ENCODE measurements around the gene VPS29. TPM values are rescaled to one million over a fixed set of nuclear protein-coding genes. Genes with fewer than 3 reads are reported as not detected.
"Not testable (repeated sequence)": the region's sequence is repeated elsewhere in the genome, so short reads cannot be mapped to it uniquely, and the experiment has no call there.

VPS29 gene
- total RNA-seq, 2 donors from 2014 or later: 39.2 to 62.0 TPM

- no peak overlapping the region for H3K27ac ChIP-seq
- no peaks in the 10 kb centered on the region for H3K27me3 ChIP-seq
- H3K9me3 ChIP-seq: no peaks in the 10 kb centered on the region
- no peak for TF ChIP-seq POLR2A (IDR thresholded peaks at IDR 0.05)
- TF ChIP-seq, protein P1, sequence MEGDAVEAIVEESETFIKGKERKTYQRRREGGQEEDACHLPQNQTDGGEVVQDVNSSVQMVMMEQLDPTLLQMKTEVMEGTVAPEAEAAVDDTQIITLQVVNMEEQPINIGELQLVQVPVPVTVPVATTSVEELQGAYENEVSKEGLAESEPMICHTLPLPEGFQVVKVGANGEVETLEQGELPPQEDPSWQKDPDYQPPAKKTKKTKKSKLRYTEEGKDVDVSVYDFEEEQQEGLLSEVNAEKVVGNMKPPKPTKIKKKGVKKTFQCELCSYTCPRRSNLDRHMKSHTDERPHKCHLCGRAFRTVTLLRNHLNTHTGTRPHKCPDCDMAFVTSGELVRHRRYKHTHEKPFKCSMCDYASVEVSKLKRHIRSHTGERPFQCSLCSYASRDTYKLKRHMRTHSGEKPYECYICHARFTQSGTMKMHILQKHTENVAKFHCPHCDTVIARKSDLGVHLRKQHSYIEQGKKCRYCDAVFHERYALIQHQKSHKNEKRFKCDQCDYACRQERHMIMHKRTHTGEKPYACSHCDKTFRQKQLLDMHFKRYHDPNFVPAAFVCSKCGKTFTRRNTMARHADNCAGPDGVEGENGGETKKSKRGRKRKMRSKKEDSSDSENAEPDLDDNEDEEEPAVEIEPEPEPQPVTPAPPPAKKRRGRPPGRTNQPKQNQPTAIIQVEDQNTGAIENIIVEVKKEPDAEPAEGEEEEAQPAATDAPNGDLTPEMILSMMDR (IDR thresholded peaks at IDR 0.05): no peak
- no peak overlapping the region for H3K4me3 ChIP-seq
- intact Hi-C loops (cut with DNase I): no loop called here
- DNase-seq (no peak), ATAC-seq (no peak)
- peaks cover 0 to 4% of the 10 kb centered on the region in 2 donors for H3K36me3 ChIP-seq (replicated peaks in 1 of 2; ENCODE audit: insufficient read depth in 1 of 2, low read depth in 2 of 2)
- WGBS, 2 donors: 84 to 95% methylated on average over 2 of the region's 2 CpGs
- H3K4me1 ChIP-seq: peaks cover 35% of the 10 kb centered on the region
Observed at GRCh38 chr12:110547090-110547489, 45.2 kb upstream of the VPS29 start.

DNA sequence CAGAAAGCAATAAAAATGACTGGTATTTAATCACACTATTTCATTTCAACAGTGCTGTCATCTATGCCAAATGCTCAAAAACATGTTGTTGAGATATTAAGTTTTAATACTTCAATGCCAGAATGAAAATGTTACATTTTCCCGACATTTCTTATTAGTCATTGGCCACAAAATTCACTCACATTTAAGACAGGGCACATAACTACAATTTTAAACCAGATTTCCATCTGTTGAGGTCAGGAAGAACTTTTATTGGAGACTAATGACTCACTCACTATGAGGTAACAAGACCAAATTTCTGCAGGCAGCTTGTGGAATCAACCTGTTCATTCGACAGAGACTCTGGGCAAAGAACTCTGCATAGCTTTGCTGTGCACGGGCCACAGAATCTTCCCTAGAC is 44.4 kb upstream of the VPS29 start:
- intact Hi-C loops (cut with DNase I): no loop called here
- DNase-seq: no peak
- Histone ChIP-seq H3K4me3 (no peak overlapping the region), H3K36me3 (replicated peaks in 1 of 2; ENCODE audit: insufficient read depth in 1 of 2, low read depth in 2 of 2) (peaks cover 0 to 4% of the 10 kb centered on the region in 2 donors), H3K27ac (no peak overlapping the region), H3K9me3 (no peaks in the 10 kb centered on the region), H3K27me3 (no peaks in the 10 kb centered on the region), H3K4me1 (peaks cover 35% of the 10 kb centered on the region)
- no peak for ATAC-seq
- TF ChIP-seq POLR2A (IDR thresholded peaks at IDR 0.05): no peak
- TF ChIP-seq, protein P1 (IDR thresholded peaks at IDR 0.05): no peak
- 80 to 92% methylated on average over 3 of the region's 3 CpGs for WGBS, 2 donors

- DNase-seq: no peak
- ATAC-seq: no peak
- 95% methylated on average over 10 of the region's 10 CpGs for WGBS, 2 donors
- Histone ChIP-seq H3K4me1 (peaks cover 35% of the 10 kb centered on the region), H3K27me3 (no peaks in the 10 kb centered on the region), H3K36me3 (replicated peaks in 1 of 2; ENCODE audit: insufficient read depth in 1 of 2, low read depth in 2 of 2) (peaks cover 0 to 1% of the 10 kb centered on the region in 2 donors), H3K4me3 (no peak overlapping the region), H3K27ac (no peak overlapping the region), H3K9me3 (no peaks in the 10 kb centered on the region)
- intact Hi-C loops (cut with DNase I): no loop called here
- no peak for TF ChIP-seq POLR2A (IDR thresholded peaks at IDR 0.05)
- TF ChIP-seq, protein P1 (IDR thresholded peaks at IDR 0.05): no peak
Observed at GRCh38 chr12:110545812-110546211, 43.9 kb upstream of the VPS29 start.

GRCh38 chr12:110545259-110545658 is 43.3 kb upstream of the VPS29 start:
- intact Hi-C loops (cut with DNase I); H3K36me3 ChIP-seq (replicated peaks in 1 of 2; ENCODE audit: insufficient read depth in 1 of 2, low read depth in 2 of 2); H3K27ac ChIP-seq; DNase-seq; H3K9me3 ChIP-seq; H3K4me3 ChIP-seq; H3K27me3 ChIP-seq; ATAC-seq: not testable (repeated sequence)
- 76 to 94% methylated on average over 4 of the region's 4 CpGs for WGBS, 2 donors
- H3K4me1 ChIP-seq: peaks cover 35% of the 10 kb centered on the region

DNA sequence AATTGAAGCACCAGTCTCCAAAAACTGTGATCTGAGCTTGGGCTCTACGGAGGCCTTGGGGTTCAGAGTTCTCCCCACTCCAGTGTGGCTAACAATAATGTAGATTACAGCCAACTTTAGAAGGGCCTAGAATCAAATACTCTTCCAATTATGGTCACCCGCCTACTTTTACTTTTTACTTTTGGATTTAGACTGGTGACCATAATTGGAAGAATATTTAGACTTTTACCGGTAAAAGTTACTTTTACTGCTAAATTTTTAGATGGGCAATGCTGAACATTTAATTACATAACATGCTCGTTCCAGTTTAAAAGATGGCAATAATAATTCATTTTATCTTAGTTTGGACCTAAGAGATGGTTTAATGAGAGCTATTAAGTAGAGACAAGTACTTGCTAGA is 42.1 kb upstream of the VPS29 start:
- H3K27me3 ChIP-seq: no peaks in the 10 kb centered on the region
- H3K4me1 ChIP-seq: peaks cover 35% of the 10 kb centered on the region
- peak overlapping the region in 3 of 4 donors; percentile 60 to 75 (median 70) for H3K27ac ChIP-seq
- H3K4me3 ChIP-seq: no peak overlapping the region
- no peak for ATAC-seq
- 75 to 77% methylated on average over 4 of the region's 4 CpGs for WGBS, 2 donors
- intact Hi-C loops (cut with DNase I): no loop called here
- DNase-seq: no peak
- no peaks in the 10 kb centered on the region for H3K9me3 ChIP-seq
- TF ChIP-seq POLR2A (IDR thresholded peaks at IDR 0.05): no peak
- TF ChIP-seq, protein P1 (IDR thresholded peaks at IDR 0.05): no peak
- no peaks in the 10 kb centered on the region for H3K36me3 ChIP-seq (replicated peaks in 1 of 2; ENCODE audit: insufficient read depth in 1 of 2, low read depth in 2 of 2)
